ENCODE measurements around the gene FLOT1. TPM values are rescaled to one million over a fixed set of nuclear protein-coding genes. Genes with fewer than 3 reads are reported as not detected.

The FLOT1 gene
- total RNA-seq, 1 donor from 2014 or later, result 151 TPM

- Histone ChIP-seq H3K9me3 (no peaks in the 10 kb centered on the region), H3K4me3 (no peak overlapping the region), H3K27me3 (ENCODE audit: low read depth) (no peaks in the 10 kb centered on the region), H3K27ac (no peak overlapping the region), H3K4me1 (peaks cover 53% of the 10 kb centered on the region), H3K36me3 (no peaks in the 10 kb centered on the region)
- ATAC-seq, result no peak
- intact Hi-C loops (cut with DNase I), result no loop called here
- TF ChIP-seq CTCF (IDR thresholded peaks at IDR 0.05), result no peak
- DNase-seq, result no peak
These were observed 4.8 kb upstream of the FLOT1 start for GRCh38 chr6:30747300-30747687.

- peaks cover 21% of the 10 kb centered on the region for H3K36me3 ChIP-seq
- peak within 1 kb of the TSS; percentile 95 for H3K4me3 ChIP-seq
- H3K27ac ChIP-seq, result peak within 1 kb of the TSS; percentile 94
- peak; percentile 85 for DNase-seq
- peak; percentile 55 to 64 for ATAC-seq
- H3K4me1 ChIP-seq, result peaks cover 57% of the 10 kb centered on the region
- no peaks in the 10 kb centered on the region for H3K9me3 ChIP-seq
- peak; percentile 79 for TF ChIP-seq CTCF (IDR thresholded peaks at IDR 0.05)
- H3K27me3 ChIP-seq (ENCODE audit: low read depth), result no peaks in the 10 kb centered on the region
- intact Hi-C loops (cut with DNase I), result no loop called here
These were observed 1.7 kb upstream of the FLOT1 start, which contains the start of gene IER3 for GRCh38 chr6:30744054-30744805. IER3 (minus strand) TSS chr6:30744547; CDS start chr6:30744518, 29 bp downstream.

GRCh38 chr6:30743099-30744053 is 889 bp upstream of the FLOT1 start:
- Histone ChIP-seq H3K36me3 (peaks cover 30% of the 10 kb centered on the region), H3K4me1 (peaks cover 56% of the 10 kb centered on the region), H3K4me3 (peak overlapping the region; percentile 95), H3K9me3 (no peaks in the 10 kb centered on the region), H3K27ac (peak overlapping the region; percentile 94), H3K27me3 (ENCODE audit: low read depth) (no peaks in the 10 kb centered on the region)
- intact Hi-C loops (cut with DNase I), result no loop called here
- peak; percentile 51 for DNase-seq
- no peak for TF ChIP-seq CTCF (IDR thresholded peaks at IDR 0.05)
- peak; percentile 3 to 25 for ATAC-seq

GRCh38 chr6:30741789-30742315 is 635 bp downstream of the FLOT1 start:
- ATAC-seq (peak; percentile 45 to 47), DNase-seq (no peak)
- Histone ChIP-seq H3K27me3 (ENCODE audit: low read depth) (no peaks in the 10 kb centered on the region), H3K27ac (peak overlapping the region; percentile 94), H3K36me3 (peaks cover 45% of the 10 kb centered on the region), H3K4me3 (peak overlapping the region; percentile 95), H3K9me3 (no peaks in the 10 kb centered on the region), H3K4me1 (peaks cover 59% of the 10 kb centered on the region)
- intact Hi-C loops (cut with DNase I), result no loop called here
- no peak for TF ChIP-seq CTCF (IDR thresholded peaks at IDR 0.05)

GRCh38 chr6:30741063-30741779 is 1.3 kb downstream of the FLOT1 start:
- Histone ChIP-seq H3K4me3 (peak overlapping the region; percentile 95), H3K4me1 (peaks cover 60% of the 10 kb centered on the region), H3K36me3 (peaks cover 51% of the 10 kb centered on the region)

More at GRCh38 chr6:30741063-30741779, 1.3 kb downstream of the FLOT1 start:
- ATAC-seq (no peak), DNase-seq (no peak)
- no peaks in the 10 kb centered on the region for H3K27me3 ChIP-seq (ENCODE audit: low read depth)
- H3K27ac ChIP-seq, result peak overlapping the region; percentile 94
- no peak for TF ChIP-seq CTCF (IDR thresholded peaks at IDR 0.05)
- intact Hi-C loops (cut with DNase I), result no loop called here
- no peaks in the 10 kb centered on the region for H3K9me3 ChIP-seq
